ENCODE results near the gene MRRF.
"Not testable (repeated sequence)": the region's sequence is repeated elsewhere in the genome, so short reads cannot be mapped to it uniquely, and the experiment has no call there.

MRRF gene

GRCh38 chr9:122325124-122325523 is 60.4 kb downstream of the MRRF start:
- H3K4me3 ChIP-seq (ENCODE audit: low read depth, low read length): no peak overlapping the region
- in situ Hi-C loops (cut with HindIII; ENCODE audit: low sequenced_read_pairs): loop anchor here (25.0 kb wide), 1 partner anchor 88 kb away; the partner anchor contains the start of gene LHX6
- no peak for TF ChIP-seq CTCF (IDR thresholded peaks at IDR 0.05; ENCODE audit: low read depth, low read length, missing control alignments)
- DNase-seq (ENCODE audit: low read depth): no peak

DNA sequence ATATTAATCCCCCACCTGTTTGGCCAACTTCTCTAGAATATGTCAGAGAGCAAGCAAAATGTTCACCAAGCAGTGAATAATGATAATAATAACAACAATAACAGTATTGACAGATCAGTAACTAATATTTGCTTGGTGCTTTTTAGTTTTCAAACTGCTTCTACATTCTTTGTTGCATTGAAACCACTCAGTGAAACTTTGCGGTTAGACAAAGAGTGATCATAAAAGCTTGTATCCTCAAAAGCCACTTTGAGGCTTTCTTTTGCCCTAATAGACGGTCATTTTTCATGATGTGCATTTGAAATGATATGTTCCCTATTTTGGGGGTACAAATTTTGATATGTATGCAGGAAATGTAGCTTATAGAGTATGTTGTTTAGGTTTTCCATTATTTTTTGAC is 62.5 kb downstream of the MRRF start:
- TF ChIP-seq CTCF (IDR thresholded peaks at IDR 0.05; ENCODE audit: low read depth, low read length, missing control alignments): no peak
- no peak overlapping the region for H3K4me3 ChIP-seq (ENCODE audit: low read depth, low read length)
- DNase-seq (ENCODE audit: low read depth): no peak
- in situ Hi-C loops (cut with HindIII; ENCODE audit: low sequenced_read_pairs): loop anchor here (25.0 kb wide), 1 partner anchor 90 kb away; the partner anchor contains the start of gene LHX6

GRCh38 chr9:122329597-122329996 is 64.9 kb downstream of the MRRF start:
- no peak overlapping the region for H3K4me3 ChIP-seq (ENCODE audit: low read depth, low read length)
- no peak for DNase-seq (ENCODE audit: low read depth)
- no peak for TF ChIP-seq CTCF (IDR thresholded peaks at IDR 0.05; ENCODE audit: low read depth, low read length, missing control alignments)
- in situ Hi-C loops (cut with HindIII; ENCODE audit: low sequenced_read_pairs): loop anchor here (25.0 kb wide), 1 partner anchor 92 kb away; the partner anchor contains the start of gene LHX6

DNA sequence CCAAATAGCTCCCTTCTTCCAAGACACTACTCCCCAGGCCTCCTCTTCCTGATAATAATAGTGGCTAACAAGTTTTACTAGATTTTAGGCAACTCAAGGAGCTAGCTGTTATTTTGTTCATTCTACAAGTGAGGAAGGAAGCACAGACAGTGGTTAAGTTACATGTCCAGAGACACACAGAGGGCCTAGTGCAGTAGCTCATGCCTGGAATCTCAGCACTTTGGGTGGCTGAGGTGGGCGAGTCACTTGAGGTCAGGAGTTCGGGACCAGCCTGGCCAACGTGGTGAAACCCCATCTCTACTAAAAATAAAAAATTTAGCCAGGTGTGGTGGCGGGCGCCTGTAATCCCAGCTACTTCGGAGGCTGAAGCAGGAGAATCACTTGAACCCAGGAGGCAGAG is 65.8 kb downstream of the MRRF start:
- in situ Hi-C loops (cut with HindIII; ENCODE audit: low sequenced_read_pairs): loop anchor here (25.0 kb wide), 1 partner anchor 93 kb away; the partner anchor contains the start of gene LHX6
- H3K4me3 ChIP-seq (ENCODE audit: low read depth, low read length); DNase-seq (ENCODE audit: low read depth): not testable (repeated sequence)

- in situ Hi-C loops (cut with HindIII; ENCODE audit: low sequenced_read_pairs): loop anchor here (25.0 kb wide), 1 partner anchor 94 kb away; the partner anchor contains the start of gene LHX6
- no peak overlapping the region for H3K4me3 ChIP-seq (ENCODE audit: low read depth, low read length)
- no peak for DNase-seq (ENCODE audit: low read depth)
- no peak for TF ChIP-seq CTCF (IDR thresholded peaks at IDR 0.05; ENCODE audit: low read depth, low read length, missing control alignments)
These were observed 66.8 kb downstream of the MRRF start for GRCh38 chr9:122331523-122331927.

- DNase-seq (ENCODE audit: low read depth): no peak
- no peak overlapping the region for H3K4me3 ChIP-seq (ENCODE audit: low read depth, low read length)
- in situ Hi-C loops (cut with HindIII; ENCODE audit: low sequenced_read_pairs): loop anchor here (25.0 kb wide), 1 partner anchor 95 kb away; the partner anchor contains the start of gene LHX6
- TF ChIP-seq CTCF (IDR thresholded peaks at IDR 0.05; ENCODE audit: low read depth, low read length, missing control alignments): no peak
These were observed 67.4 kb downstream of the MRRF start for GRCh38 chr9:122332083-122332482.

GRCh38 chr9:122332644-122333043 is 68.0 kb downstream of the MRRF start:
- no peak overlapping the region for H3K4me3 ChIP-seq (ENCODE audit: low read depth, low read length)
- in situ Hi-C loops (cut with HindIII; ENCODE audit: low sequenced_read_pairs): loop anchor here (25.0 kb wide), 1 partner anchor 95 kb away; the partner anchor contains the start of gene LHX6
- no peak for TF ChIP-seq CTCF (IDR thresholded peaks at IDR 0.05; ENCODE audit: low read depth, low read length, missing control alignments)
- DNase-seq (ENCODE audit: low read depth): no peak
